HG03039 (cell line): ENCODE data around the gene RBM43.

Experiments
- ATAC-seq: cut with Tn5 transposase; IDR thresholded peaks from one replicate; pipeline ENCODE4 v1.9.1; 2021; ENCODE audit warnings: mild to moderate bottlenecking, moderate library complexity; ENCODE audit not compliant: unreplicated experiment

RBM43 gene

GRCh38 chr2:151230627-151231140 is 31.0 kb downstream of the RBM43 start:
- ATAC-seq, result no peak

- ATAC-seq, result no peak
Measured at GRCh38 chr2:151228847-151229512, 32.7 kb downstream of the RBM43 start.

- no peak for ATAC-seq
Measured at GRCh38 chr2:151217343-151217742, 44.3 kb downstream of the RBM43 start.

GRCh38 chr2:151207100-151207499 is 54.6 kb downstream of the RBM43 start:
- ATAC-seq, result no peak

- no peak for ATAC-seq
Measured at GRCh38 chr2:151206446-151206968, 55.2 kb downstream of the RBM43 start.

- ATAC-seq, result no peak
Measured at GRCh38 chr2:151205571-151205970, 56.1 kb downstream of the RBM43 start.

- ATAC-seq, result no peak
Measured at GRCh38 chr2:151204756-151205155, 56.9 kb downstream of the RBM43 start.

- no peak for ATAC-seq
Measured at GRCh38 chr2:151200844-151201243, 60.8 kb downstream of the RBM43 start.

GRCh38 chr2:151200277-151200676 is 61.4 kb downstream of the RBM43 start:
- ATAC-seq, result no peak

- ATAC-seq, result no peak
Measured at GRCh38 chr2:151198645-151199044, 63.0 kb downstream of the RBM43 start.
